ENCODE measurements around the gene SLC34A1. TPM values are rescaled to one million over a fixed set of nuclear protein-coding genes. Genes with fewer than 3 reads are reported as not detected.

SLC34A1 gene
- polyA plus RNA-seq, 1 donor from 2014 or later, result not detected

- Mint-ChIP-seq H3K9me3 (no peaks in the 10 kb centered on the region), H3K36me3 (peaks cover 2% of the 10 kb centered on the region), H3K4me3 (peak overlapping the region; percentile 81 to 99 (median 90)), H3K27me3 (no peaks in the 10 kb centered on the region), H3K27ac (peak overlapping the region in 2 of 3 donors; percentile 99), H3K4me1 (peaks cover 32 to 42% (median 35%) of the 10 kb centered on the region in 3 donors)
Observed at GRCh38 chr5:177349762-177350161, 34.5 kb upstream of the SLC34A1 start.

DNA sequence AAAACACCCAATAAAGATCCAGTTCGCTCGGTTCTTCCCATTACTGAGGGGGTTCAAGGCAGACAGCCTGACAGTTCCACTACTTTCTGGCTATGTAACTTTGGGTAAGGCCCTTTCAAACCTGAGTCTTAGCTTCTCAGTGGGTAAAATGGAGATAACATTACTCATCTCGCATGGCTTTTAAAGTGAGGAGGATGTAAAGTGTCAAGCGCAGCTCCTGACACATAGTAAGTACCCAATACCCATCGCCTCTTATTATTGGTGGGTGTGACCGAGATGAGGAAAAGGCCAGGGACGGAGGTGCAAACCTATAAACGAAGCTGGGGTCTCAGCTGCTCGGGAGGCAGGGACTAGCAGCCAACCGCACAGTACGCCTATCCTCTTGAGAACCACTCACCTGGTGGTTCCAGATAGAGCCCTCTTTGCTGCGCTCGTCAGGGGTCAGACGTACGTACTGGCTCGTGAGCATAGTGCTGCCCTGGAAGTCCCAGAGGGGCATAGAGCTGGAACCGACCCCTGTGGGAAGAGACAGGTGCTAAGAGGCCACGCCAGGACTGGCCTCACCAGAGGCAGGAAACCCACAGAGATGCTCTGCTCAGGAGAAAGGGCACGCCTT is 33.4 kb upstream of the SLC34A1 start:
- peaks cover 32 to 45% (median 36%) of the 10 kb centered on the region in 3 donors for H3K4me1 Mint-ChIP-seq

DNA sequence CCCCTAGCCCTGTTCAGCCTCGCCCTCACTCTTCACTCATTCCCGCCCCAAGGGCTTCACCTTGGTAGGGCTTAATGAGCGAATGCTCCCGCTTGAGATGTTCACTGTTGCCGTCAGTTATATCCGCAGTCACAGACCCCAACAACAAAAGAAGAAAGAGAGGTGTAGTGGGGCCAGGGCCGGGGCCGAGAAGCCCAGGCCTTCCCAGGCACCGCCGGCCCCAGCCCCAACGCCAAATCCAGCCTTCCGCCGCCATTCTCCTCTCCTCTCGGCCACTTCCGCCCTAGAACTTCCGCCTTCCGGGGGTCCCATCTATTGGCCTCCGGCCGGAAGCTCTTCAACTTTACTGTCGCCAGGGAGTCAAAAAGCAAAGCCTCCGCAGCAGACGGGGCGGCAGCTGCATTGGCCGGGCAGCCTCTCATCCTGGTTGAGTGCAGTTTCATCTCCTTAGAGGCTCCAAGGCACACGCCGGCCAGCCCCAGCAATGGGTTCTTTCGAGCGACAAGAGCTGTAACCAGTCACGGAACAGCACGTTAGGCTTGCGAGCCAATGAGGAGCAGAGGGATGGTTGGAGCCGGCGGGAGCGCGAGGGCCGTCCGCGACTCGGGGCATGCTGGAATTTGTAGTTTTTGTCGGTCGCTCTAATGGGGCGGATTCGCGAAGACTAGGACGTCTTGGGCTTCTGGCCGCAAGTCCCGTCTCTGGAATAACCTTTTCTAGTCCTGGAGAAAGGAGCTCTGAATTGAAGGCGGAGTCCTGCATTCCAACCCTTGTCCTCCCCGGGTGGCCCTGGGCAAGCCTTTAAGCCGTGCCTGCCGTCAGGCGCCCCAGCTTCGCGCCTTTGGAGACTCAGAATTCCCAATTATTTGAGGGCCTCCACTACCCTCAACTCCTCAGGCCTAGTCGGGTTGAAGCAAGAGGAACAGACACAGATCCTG is 32.6 kb upstream of the SLC34A1 start, which contains the start of gene LMAN2:
TSS of gene LMAN2 (minus strand) at position 277 of the 938 bp plus-strand sequence. CDS start at position 256, 21 bp downstream.
- Mint-ChIP-seq H3K4me1 (peaks cover 32 to 46% (median 37%) of the 10 kb centered on the region in 3 donors), H3K9me3 (no peaks in the 10 kb centered on the region), H3K27ac (peak within 1 kb of the TSS; percentile 99 to 100 (median 99)), H3K27me3 (no peaks in the 10 kb centered on the region), H3K4me3 (peak within 1 kb of the TSS; percentile 97 to 99 (median 98)), H3K36me3 (peaks cover 2% of the 10 kb centered on the region)

More for the DNA sequence above, 33.4 kb upstream of the SLC34A1 start:
- Mint-ChIP-seq H3K27ac (peak overlapping the region; percentile 99 to 100 (median 99)), H3K4me3 (peak overlapping the region; percentile 97 to 99 (median 98)), H3K27me3 (no peaks in the 10 kb centered on the region), H3K9me3 (no peaks in the 10 kb centered on the region), H3K36me3 (peaks cover 2% of the 10 kb centered on the region)

GRCh38 chr5:177353093-177353492 is 31.1 kb upstream of the SLC34A1 start:
- peaks cover 37 to 47% (median 45%) of the 10 kb centered on the region in 3 donors for H3K4me1 Mint-ChIP-seq
- peak overlapping the region in 2 of 4 donors; percentile 49 to 50 for H3K4me3 Mint-ChIP-seq
- peaks cover 2% of the 10 kb centered on the region for H3K36me3 Mint-ChIP-seq
- H3K9me3 Mint-ChIP-seq, result no peaks in the 10 kb centered on the region
- peak overlapping the region in 2 of 3 donors; percentile 8 to 62 for H3K27ac Mint-ChIP-seq
- H3K27me3 Mint-ChIP-seq, result peaks cover 3% of the 10 kb centered on the region

DNA sequence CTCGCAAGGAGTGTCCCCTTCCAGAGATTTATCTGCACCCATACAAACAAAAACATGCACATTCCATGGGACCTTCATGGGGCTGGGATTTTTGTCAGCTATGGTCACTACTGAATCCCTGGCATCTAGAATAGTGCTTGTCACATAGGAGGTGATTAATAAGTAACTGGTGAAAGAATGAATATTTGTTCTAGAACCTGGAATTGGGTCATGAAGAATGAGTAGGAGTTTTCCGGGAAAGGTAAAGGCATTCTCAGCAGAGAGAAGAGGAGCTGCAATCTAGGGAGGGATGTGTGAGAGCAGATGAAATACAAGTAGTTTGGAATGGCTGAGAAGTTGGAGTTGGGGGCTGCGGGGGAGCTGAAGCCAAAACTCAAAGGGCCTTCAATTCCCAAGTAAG is 30.0 kb upstream of the SLC34A1 start:
- H3K4me1 Mint-ChIP-seq, result peaks cover 32 to 49% (median 48%) of the 10 kb centered on the region in 3 donors
- H3K9me3 Mint-ChIP-seq, result no peaks in the 10 kb centered on the region
- H3K4me3 Mint-ChIP-seq, result peak overlapping the region in 1 of 4 donors; percentile 12
- H3K27me3 Mint-ChIP-seq, result peaks cover 3% of the 10 kb centered on the region
- H3K36me3 Mint-ChIP-seq, result peaks cover 4% of the 10 kb centered on the region
- peak overlapping the region in 1 of 3 donors; percentile 70 for H3K27ac Mint-ChIP-seq

DNA sequence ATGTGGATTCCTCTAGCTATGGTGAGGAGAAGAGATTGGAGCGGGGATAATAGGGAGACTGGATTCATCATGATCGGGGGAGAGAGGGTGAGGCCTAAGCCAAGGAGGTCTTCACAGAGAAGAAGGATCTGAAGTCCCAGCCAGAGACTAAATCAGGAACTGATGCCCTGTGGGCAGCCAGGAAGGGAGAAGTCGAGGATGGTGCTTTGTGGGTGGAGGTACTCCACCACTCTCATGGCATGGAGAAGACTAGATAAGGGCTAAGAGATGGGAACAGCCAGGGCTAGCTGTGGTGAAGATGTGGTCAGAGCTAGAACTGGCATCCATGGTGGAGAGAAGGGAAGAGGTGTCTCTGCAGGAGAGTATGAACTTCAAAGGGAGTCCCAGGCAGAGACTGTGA is 29.5 kb upstream of the SLC34A1 start:
- H3K36me3 Mint-ChIP-seq, result peaks cover 4% of the 10 kb centered on the region
- H3K9me3 Mint-ChIP-seq, result no peaks in the 10 kb centered on the region
- peaks cover 3% of the 10 kb centered on the region for H3K27me3 Mint-ChIP-seq
- H3K4me3 Mint-ChIP-seq, result peak overlapping the region in 1 of 4 donors; percentile 12
- peak overlapping the region in 1 of 3 donors; percentile 70 for H3K27ac Mint-ChIP-seq
- peaks cover 28 to 50% (median 48%) of the 10 kb centered on the region in 3 donors for H3K4me1 Mint-ChIP-seq

DNA sequence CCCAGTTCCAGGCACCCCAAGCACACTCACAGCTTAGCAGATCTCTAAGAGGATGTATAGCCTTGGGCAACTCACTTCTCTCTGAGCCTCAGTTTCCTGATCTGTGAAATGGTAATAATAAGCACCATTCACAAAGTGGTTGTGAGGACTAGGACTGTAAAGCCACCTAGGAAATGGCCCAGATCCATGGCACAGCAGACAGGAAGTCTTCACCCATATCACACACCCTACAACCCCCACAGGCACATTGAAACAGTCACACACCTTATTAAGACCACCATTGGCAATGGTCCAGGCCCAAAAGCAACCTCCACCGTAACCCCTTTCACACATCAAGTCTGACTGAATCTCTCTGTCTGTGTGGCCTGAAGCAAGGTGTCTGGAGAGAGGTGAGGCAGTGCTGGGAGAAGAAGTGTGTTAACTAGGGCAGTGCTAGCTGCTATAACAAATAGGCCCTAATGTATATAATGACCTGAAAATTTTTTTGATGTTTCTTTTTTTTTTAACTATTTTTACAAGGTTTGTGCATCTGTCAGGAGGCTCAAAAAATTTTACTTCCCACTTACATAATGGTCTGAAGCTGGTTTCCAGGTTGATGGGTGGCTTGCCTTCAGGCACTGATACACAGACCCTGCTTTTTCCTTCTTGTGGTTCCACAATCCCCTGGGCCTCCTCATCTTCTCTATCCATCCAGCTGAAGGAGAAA is 28.9 kb upstream of the SLC34A1 start:
- peaks cover 28 to 50% (median 48%) of the 10 kb centered on the region in 3 donors for H3K4me1 Mint-ChIP-seq
- peaks cover 3% of the 10 kb centered on the region for H3K27me3 Mint-ChIP-seq
- H3K36me3 Mint-ChIP-seq, result peaks cover 4% of the 10 kb centered on the region
- peak overlapping the region; percentile 31 to 73 (median 70) for H3K27ac Mint-ChIP-seq
- H3K4me3 Mint-ChIP-seq, result peak overlapping the region in 2 of 4 donors; percentile 34 to 41
- no peaks in the 10 kb centered on the region for H3K9me3 Mint-ChIP-seq

DNA sequence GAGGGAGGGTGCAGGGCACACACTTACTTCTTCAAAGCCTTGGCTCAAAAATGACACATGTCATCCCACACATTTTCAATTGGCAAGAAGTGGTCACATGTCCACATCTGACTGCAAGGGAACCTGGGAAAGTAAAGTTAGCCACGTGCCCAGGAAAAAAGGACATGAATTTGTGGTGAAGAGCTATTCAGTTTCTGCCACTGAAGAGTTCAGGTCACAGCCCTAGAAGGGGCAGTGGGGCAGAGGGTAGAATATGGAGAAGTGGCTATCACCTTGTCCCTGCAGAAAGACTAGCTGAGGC is 28.4 kb upstream of the SLC34A1 start:
- Mint-ChIP-seq H3K27ac (peak overlapping the region; percentile 12 to 99 (median 31)), H3K4me1 (peaks cover 24 to 47% (median 43%) of the 10 kb centered on the region in 3 donors), H3K9me3 (no peaks in the 10 kb centered on the region), H3K4me3 (peak overlapping the region in 3 of 4 donors; percentile 34 to 41 (median 41)), H3K27me3 (peaks cover 3% of the 10 kb centered on the region), H3K36me3 (peaks cover 4% of the 10 kb centered on the region)

DNA sequence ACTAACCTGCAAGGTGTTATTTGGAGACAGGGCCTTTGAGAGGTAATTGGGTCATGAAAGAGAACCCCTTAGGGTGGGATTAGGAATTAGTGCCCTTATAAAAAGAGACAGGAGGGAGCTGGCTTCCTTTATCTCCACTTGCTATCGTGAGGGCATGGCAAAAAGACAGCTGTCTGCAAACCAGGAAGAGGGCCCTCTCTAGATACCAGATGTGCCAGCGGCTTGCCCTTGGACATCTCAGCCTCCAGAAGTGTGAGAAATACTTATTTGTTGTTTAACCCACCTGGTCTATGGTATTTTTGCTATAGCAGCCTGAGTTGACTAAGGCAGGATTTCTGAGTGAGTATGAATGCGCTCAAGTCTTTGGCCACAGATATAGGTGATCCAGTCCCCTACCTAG is 27.5 kb upstream of the SLC34A1 start:
- peaks cover 3% of the 10 kb centered on the region for H3K27me3 Mint-ChIP-seq
- H3K4me1 Mint-ChIP-seq, result peaks cover 22 to 51% (median 45%) of the 10 kb centered on the region in 3 donors
- H3K27ac Mint-ChIP-seq, result peak overlapping the region; percentile 80 to 99 (median 99)
- no peaks in the 10 kb centered on the region for H3K9me3 Mint-ChIP-seq
- peaks cover 4% of the 10 kb centered on the region for H3K36me3 Mint-ChIP-seq
- peak overlapping the region in 3 of 4 donors; percentile 69 to 92 (median 91) for H3K4me3 Mint-ChIP-seq

DNA sequence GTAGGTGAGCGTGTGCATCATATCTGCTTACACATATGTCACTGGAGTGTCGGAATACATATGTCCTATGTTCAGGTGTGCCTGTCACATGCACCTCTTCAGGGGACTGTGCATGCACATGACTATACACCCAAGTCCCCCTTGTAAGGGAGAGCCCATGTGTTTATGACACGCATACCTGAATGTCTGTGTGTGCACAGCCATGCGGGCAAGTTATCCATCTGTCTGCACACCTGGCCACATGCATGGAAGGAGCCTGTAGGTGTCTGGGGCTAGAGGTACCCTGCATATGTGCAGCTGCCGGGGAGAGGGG is 27.1 kb upstream of the SLC34A1 start:
- peaks cover 3% of the 10 kb centered on the region for H3K27me3 Mint-ChIP-seq
- H3K27ac Mint-ChIP-seq, result peak overlapping the region; percentile 80 to 99 (median 99)
- H3K4me3 Mint-ChIP-seq, result peak overlapping the region; percentile 69 to 92 (median 90)
- H3K36me3 Mint-ChIP-seq, result peaks cover 4% of the 10 kb centered on the region
- peaks cover 22 to 53% (median 47%) of the 10 kb centered on the region in 3 donors for H3K4me1 Mint-ChIP-seq
- no peaks in the 10 kb centered on the region for H3K9me3 Mint-ChIP-seq

DNA sequence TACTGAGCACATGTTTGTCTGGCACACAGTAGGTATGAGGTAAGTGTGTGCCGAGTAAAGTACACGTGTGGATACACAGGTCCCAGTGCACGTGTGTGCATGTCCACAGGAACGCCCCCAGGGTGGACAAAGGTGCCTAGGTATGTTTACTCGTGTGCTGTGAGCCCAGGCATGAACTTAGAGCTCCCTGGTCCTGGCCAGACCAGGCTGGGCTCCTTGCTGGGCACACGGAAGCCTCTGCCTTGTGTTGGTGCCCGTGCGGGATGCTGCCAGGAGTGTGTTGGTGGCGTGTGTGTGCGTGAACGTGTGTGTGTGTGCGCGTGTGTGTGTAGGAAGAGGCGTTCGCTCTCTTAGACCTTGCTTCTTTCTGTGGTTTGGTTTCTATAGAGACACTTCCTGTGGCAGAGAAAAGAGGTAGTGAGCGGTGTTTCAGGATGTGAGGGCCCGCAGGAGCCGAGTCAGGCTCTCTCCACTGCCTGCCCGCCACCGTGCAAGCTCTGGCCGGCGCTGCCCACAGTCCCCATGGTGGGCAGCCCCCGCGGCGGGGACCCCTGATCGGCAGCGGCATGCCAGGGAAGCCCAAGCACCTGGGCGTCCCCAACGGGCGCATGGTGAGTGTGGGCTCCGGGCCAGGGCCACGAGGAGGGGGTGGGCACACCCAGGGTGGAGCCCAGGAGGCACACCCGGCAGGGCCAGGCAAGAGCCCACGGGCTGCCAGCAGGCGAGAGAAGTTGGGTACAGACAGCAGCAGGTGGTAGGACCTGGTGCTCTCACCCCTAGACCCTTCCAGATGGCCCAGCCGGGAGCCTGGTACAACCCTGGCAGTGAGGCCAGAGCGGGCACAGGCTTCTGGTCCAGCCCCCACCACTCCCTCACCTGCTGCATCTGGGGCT is 26.5 kb upstream of the SLC34A1 start, which contains the start of gene RGS14:
TSS of gene RGS14 (plus strand) at position 466 of the 893 bp plus-strand sequence. CDS start at position 567, 101 bp downstream.
- no peaks in the 10 kb centered on the region for H3K9me3 Mint-ChIP-seq
- peak within 1 kb of the TSS; percentile 69 to 92 (median 90) for H3K4me3 Mint-ChIP-seq
- H3K36me3 Mint-ChIP-seq, result peaks cover 4% of the 10 kb centered on the region
- peaks cover 3% of the 10 kb centered on the region for H3K27me3 Mint-ChIP-seq
- H3K4me1 Mint-ChIP-seq, result peaks cover 25 to 56% (median 50%) of the 10 kb centered on the region in 3 donors
- peak within 1 kb of the TSS; percentile 80 to 99 (median 99) for H3K27ac Mint-ChIP-seq

GRCh38 chr5:177358370-177358819 is 25.8 kb upstream of the SLC34A1 start:
- Mint-ChIP-seq H3K4me1 (peaks cover 25 to 57% (median 49%) of the 10 kb centered on the region in 3 donors), H3K4me3 (peak overlapping the region; percentile 69 to 92 (median 90)), H3K27ac (peak overlapping the region; percentile 80 to 99 (median 88)), H3K27me3 (peaks cover 3% of the 10 kb centered on the region), H3K9me3 (no peaks in the 10 kb centered on the region), H3K36me3 (peaks cover 4% of the 10 kb centered on the region)

DNA sequence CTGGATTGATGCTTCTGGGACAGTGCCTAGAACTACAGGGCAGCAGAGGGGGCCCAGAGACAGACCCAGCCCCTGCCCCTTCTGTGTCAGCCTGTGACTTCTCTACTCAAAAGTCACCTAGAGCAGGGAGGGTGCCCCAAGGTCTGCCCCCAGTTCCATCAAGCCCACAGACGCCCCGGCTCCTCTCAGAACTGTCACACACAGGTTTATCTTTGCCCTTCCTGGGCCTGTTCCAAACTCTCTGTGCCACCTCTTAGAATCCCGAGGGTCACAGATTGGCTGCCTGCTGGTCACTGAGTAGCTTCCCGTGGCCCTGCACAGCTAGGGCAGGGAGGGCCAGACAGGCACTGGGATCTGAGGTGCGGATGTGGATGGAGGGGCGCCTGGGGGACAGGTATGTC is 24.8 kb upstream of the SLC34A1 start:
- H3K9me3 Mint-ChIP-seq, result no peaks in the 10 kb centered on the region
- peaks cover 21 to 55% (median 52%) of the 10 kb centered on the region in 3 donors for H3K4me1 Mint-ChIP-seq
- H3K4me3 Mint-ChIP-seq, result peak overlapping the region; percentile 69 to 92 (median 90)
- peaks cover 2% of the 10 kb centered on the region for H3K36me3 Mint-ChIP-seq
- peak overlapping the region; percentile 63 to 99 (median 80) for H3K27ac Mint-ChIP-seq
- H3K27me3 Mint-ChIP-seq, result peaks cover 3% of the 10 kb centered on the region
